ENCODE results near the gene NGEF.

- TF ChIP-seq TAF1 (IDR thresholded peaks at IDR 0.05; ENCODE audit: low read depth) (no peak), FOXM1 (IDR thresholded peaks at IDR 0.05; ENCODE audit: borderline replicate concordance, low read depth) (no peak), RAD21 (IDR thresholded peaks at IDR 0.05; ENCODE audit: low read depth) (no peak), YY1 (IDR thresholded peaks at IDR 0.05; ENCODE audit: low read depth) (no peak), MAX (IDR thresholded peaks at IDR 0.05) (no peak), CEBPB (IDR thresholded peaks at IDR 0.05) (no peak), REST (IDR thresholded peaks at IDR 0.05; ENCODE audit: low read depth) (no peak), ZBTB7A (IDR thresholded peaks at IDR 0.05; ENCODE audit: low read depth) (no peak), TEAD4 (IDR thresholded peaks at IDR 0.05) (peak; percentile 57)
Observed at GRCh38 chr2:232919141-232919540, 93.9 kb downstream of the NGEF start.
